ENCODE measurements around the gene OR5T2.
"Not testable (repeated sequence)": the region's sequence is repeated elsewhere in the genome, so short reads cannot be mapped to it uniquely, and the experiment has no call there.

OR5T2 gene

DNA sequence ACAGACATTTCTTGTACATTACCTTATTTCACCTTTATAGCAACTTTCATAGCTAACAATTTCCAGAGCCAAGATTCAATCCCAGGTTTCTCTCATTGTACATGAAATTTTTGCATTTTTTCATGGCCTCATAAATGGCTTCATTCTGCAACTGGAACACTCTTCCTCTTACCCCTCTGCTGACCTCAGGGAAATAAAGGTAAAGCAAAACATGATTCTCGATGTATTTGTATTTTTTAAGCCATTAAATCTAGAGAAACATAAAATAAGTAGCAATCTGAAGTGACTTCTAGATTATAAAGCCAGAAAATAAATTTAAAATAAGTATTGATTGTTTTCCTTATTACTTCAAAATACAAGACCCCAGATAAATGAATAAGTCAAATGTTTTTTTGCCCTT is at the start of gene OR5T2:
Gene OR5T2 (minus strand): TSS at position 101 of the 400 bp plus-strand sequence. CDS start 1,193 bp downstream, outside the sequence.
- no peak for TF ChIP-seq CTCF (IDR thresholded peaks at IDR 0.05)

GRCh38 chr11:56273854-56274253 is 39.8 kb upstream of the OR5T2 start, which contains the start of gene OR5T1:
Gene OR5T1, plus strand, starts transcription at chr11:56274154. Its CDS starts 1,485 bp downstream, at chr11:56275639.
- no peaks in the 10 kb centered on the region for H3K79me2 ChIP-seq
- no peak within 1 kb of the TSS for H3K9ac ChIP-seq
- no peak within 1 kb of the TSS for H2AFZ ChIP-seq
- no peak for TF ChIP-seq CTCF (IDR thresholded peaks at IDR 0.05)
- no peak within 1 kb of the TSS for H3K4me3 ChIP-seq (ENCODE audit: low read depth, low read length)
- no peak within 1 kb of the TSS for H3K4me2 ChIP-seq (ENCODE audit: low read length)
- no peaks in the 10 kb centered on the region for H3K4me1 ChIP-seq
- H3K27me3 ChIP-seq (ENCODE audit: control insufficient read depth, insufficient read depth, low read length) = no peaks in the 10 kb centered on the region
- no peaks in the 10 kb centered on the region for H3K36me3 ChIP-seq (ENCODE audit: control insufficient read depth, insufficient read depth, low read length)
- no peaks in the 10 kb centered on the region for H3K9me3 ChIP-seq (ENCODE audit: control insufficient read depth, low read length)
- no peak within 1 kb of the TSS for H3K27ac ChIP-seq

More for the DNA sequence above, at the start of gene OR5T2:
- Histone ChIP-seq H3K79me2 (no peaks in the 10 kb centered on the region), H2AFZ (no peak within 1 kb of the TSS), H3K27ac (no peak within 1 kb of the TSS), H3K36me3 (ENCODE audit: control insufficient read depth, insufficient read depth, low read length) (no peaks in the 10 kb centered on the region), H3K4me1 (no peaks in the 10 kb centered on the region), H3K9ac (no peak within 1 kb of the TSS), H3K27me3 (ENCODE audit: control insufficient read depth, insufficient read depth, low read length) (no peaks in the 10 kb centered on the region), H3K4me2 (ENCODE audit: low read length) (no peak within 1 kb of the TSS), H3K9me3 (ENCODE audit: control insufficient read depth, low read length) (no peaks in the 10 kb centered on the region), H3K4me3 (ENCODE audit: low read depth, low read length) (no peak within 1 kb of the TSS)

DNA sequence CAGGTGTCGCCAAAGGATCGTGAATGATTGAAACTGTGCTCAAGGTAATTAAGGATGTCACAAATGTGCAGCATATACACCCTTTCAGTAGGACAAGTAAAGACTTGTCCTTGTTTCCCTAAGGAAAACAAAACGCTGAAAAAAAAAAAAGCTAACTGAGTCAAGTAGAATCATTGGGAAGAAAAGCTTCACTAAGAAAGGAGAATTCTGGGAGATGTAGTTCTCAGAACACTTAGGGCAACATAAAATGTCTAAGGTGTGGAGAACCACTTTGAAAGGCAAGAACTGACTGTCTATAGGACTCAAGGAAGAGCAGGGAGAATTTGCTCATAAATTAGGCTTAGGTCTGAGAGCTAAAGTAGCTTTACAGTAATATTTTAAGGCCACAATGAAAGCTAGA is 37.0 kb upstream of the OR5T2 start:
- H3K4me1 ChIP-seq = no peaks in the 10 kb centered on the region
- no peaks in the 10 kb centered on the region for H3K9me3 ChIP-seq (ENCODE audit: control insufficient read depth, low read length)
- no peak overlapping the region for H3K27ac ChIP-seq
- no peak for TF ChIP-seq CTCF (IDR thresholded peaks at IDR 0.05)
- H3K36me3 ChIP-seq (ENCODE audit: control insufficient read depth, insufficient read depth, low read length) = no peaks in the 10 kb centered on the region
- no peak overlapping the region for H3K4me3 ChIP-seq (ENCODE audit: low read depth, low read length)
- H3K27me3 ChIP-seq (ENCODE audit: control insufficient read depth, insufficient read depth, low read length) = no peaks in the 10 kb centered on the region
- no peak overlapping the region for H3K4me2 ChIP-seq (ENCODE audit: low read length)
- H3K79me2 ChIP-seq = no peaks in the 10 kb centered on the region
- H2AFZ ChIP-seq = no peak overlapping the region
- H3K9ac ChIP-seq = no peak overlapping the region

DNA sequence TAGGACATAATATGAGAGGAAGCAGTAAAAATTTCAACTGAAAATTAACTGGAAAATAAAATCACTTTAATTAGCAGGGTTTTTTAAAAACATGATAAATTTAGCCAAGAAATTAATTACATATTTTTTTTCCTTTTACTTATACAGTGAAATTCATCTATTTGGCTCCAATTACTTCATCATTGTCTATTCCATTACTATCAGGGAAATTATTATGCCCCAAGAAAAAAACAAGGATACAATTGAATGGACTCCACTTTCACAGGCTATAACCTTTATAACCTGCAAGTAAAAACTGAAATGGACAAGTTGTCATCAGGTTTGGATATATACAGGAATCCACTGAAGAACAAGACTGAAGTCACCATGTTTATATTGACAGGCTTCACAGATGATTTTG is 17.9 kb upstream of the OR5T2 start, which contains the start of gene OR5T3:
Gene OR5T3 (plus strand): TSS at position 301 of the 400 bp plus-strand sequence. CDS start 0 bp downstream, at position 301.
- Histone ChIP-seq H3K36me3 (ENCODE audit: control insufficient read depth, insufficient read depth, low read length) (no peaks in the 10 kb centered on the region), H3K4me3 (ENCODE audit: low read depth, low read length) (no peak within 1 kb of the TSS), H3K4me2 (ENCODE audit: low read length) (no peak within 1 kb of the TSS), H3K9me3 (ENCODE audit: control insufficient read depth, low read length) (no peaks in the 10 kb centered on the region), H3K79me2 (no peaks in the 10 kb centered on the region), H3K9ac (no peak within 1 kb of the TSS), H3K27me3 (ENCODE audit: control insufficient read depth, insufficient read depth, low read length) (no peaks in the 10 kb centered on the region), H2AFZ (no peak within 1 kb of the TSS), H3K27ac (no peak within 1 kb of the TSS), H3K4me1 (no peaks in the 10 kb centered on the region)
- TF ChIP-seq CTCF (IDR thresholded peaks at IDR 0.05) = no peak

DNA sequence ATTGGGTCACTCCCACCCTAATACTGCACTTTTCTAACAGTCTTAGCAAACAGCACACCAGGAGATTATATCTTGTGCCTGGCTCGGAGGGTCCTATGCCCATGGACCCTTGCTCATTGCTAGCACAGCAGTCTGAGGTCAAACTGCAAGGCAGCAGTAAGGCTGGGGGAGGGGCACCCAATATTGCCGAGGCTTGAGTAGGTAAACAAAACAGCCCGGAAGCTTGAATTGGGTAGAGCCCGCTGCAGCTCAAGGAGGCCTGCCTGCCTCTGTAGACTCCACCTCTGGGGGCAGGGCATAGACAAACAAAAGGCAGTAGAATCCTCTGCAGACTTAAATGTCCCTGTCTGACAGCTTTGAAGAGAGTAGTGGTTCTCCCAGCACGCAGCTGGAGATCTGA is 14.3 kb downstream of the OR5T2 start:
- not testable (repeated sequence) for H2AFZ ChIP-seq; H3K27me3 ChIP-seq (ENCODE audit: control insufficient read depth, insufficient read depth, low read length); H3K36me3 ChIP-seq (ENCODE audit: control insufficient read depth, insufficient read depth, low read length); H3K79me2 ChIP-seq; H3K4me3 ChIP-seq (ENCODE audit: low read depth, low read length); H3K9me3 ChIP-seq (ENCODE audit: control insufficient read depth, low read length); H3K4me1 ChIP-seq; H3K9ac ChIP-seq; H3K4me2 ChIP-seq (ENCODE audit: low read length); H3K27ac ChIP-seq
